Measurements from ENCODE around the gene KCNK6.
"Not testable (repeated sequence)": the region's sequence is repeated elsewhere in the genome, so short reads cannot be mapped to it uniquely, and the experiment has no call there.

Gene KCNK6

DNA sequence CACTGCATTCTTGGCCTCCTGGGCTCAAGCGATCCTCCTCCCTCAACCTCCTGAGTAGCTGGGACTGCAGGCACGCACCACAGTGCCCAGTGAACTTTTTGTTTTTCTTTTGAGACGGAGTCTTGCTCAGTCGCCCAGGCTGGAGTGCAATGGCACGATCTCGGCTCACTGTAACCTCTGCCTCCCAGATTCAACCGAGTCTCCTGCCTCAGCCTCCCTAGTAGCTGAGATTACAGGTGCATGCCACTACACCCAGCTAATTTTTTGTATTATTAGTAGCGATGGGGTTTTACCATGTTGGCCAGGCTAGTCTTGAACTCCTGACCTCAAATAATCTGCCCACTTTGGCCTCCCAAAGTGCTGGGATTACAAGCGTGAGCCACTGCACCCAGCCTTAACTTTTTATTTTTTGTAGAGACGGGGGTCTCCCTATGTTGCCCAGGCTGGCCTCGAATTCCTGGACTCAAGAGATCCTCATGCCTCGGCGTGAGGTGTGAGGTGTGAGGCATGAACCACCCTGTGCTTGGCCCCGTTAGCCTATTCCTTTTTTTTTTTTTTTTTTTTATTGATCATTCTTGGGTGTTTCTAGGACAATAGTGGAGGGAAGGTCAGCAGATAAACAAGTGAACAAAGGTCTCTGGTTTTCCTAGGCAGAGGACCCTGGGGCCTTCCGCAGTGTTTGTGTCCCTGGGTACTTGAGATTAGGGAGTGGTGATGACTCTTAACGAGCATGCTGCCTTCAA lies 43.5 kb downstream of the KCNK6 start:
- 80% methylated on average over 13 of the region's 16 CpGs for WGBS
- Histone ChIP-seq H3K4me3 (ENCODE audit: low read length) (peak overlapping the region; percentile 75), H3K27me3 (ENCODE audit: insufficient read depth, low read length) (peaks cover 36% of the 10 kb centered on the region)
- H3K9me3 ChIP-seq (ENCODE audit: insufficient read depth, low read depth, low read length); H3K9ac ChIP-seq (ENCODE audit: low read depth, low read length); H3K4me1 ChIP-seq (ENCODE audit: insufficient read depth, low read length); H3K36me3 ChIP-seq (ENCODE audit: insufficient read depth, low read length); H3K27ac ChIP-seq (ENCODE audit: low read depth, low read length): not testable (repeated sequence)

GRCh38 chr19:38367041-38367440 lies 47.4 kb downstream of the KCNK6 start:
- peaks cover 5% of the 10 kb centered on the region for H3K9me3 ChIP-seq (ENCODE audit: insufficient read depth, low read depth, low read length)
- peaks cover 4% of the 10 kb centered on the region; the same call in 1 of the 2 replicates for H3K27me3 ChIP-seq (ENCODE audit: insufficient read depth, low read length)
- 91% methylated on average over 12 of the region's 12 CpGs for WGBS
- no peaks in the 10 kb centered on the region for H3K36me3 ChIP-seq (ENCODE audit: insufficient read depth, low read length)
- H3K27ac ChIP-seq (ENCODE audit: low read depth, low read length): no peak overlapping the region
- no peak overlapping the region for H3K4me3 ChIP-seq (ENCODE audit: low read length)
- H3K4me1 ChIP-seq (ENCODE audit: insufficient read depth, low read length): no peaks in the 10 kb centered on the region
- H3K9ac ChIP-seq (ENCODE audit: low read depth, low read length): no peak overlapping the region

- no peak overlapping the region for H3K27ac ChIP-seq (ENCODE audit: low read depth, low read length)
- H3K4me3 ChIP-seq (ENCODE audit: low read length): no peak overlapping the region
- peaks cover 4% of the 10 kb centered on the region; the same call in 1 of the 2 replicates for H3K27me3 ChIP-seq (ENCODE audit: insufficient read depth, low read length)
- H3K9ac ChIP-seq (ENCODE audit: low read depth, low read length): no peak overlapping the region
- H3K36me3 ChIP-seq (ENCODE audit: insufficient read depth, low read length): no peaks in the 10 kb centered on the region
- WGBS: 91% methylated on average over 2 of the region's 2 CpGs
- no peaks in the 10 kb centered on the region for H3K4me1 ChIP-seq (ENCODE audit: insufficient read depth, low read length)
- H3K9me3 ChIP-seq (ENCODE audit: insufficient read depth, low read depth, low read length): peaks cover 4% of the 10 kb centered on the region
Measured at GRCh38 chr19:38369584-38369983, 49.9 kb downstream of the KCNK6 start.

GRCh38 chr19:38370299-38370698 lies 50.7 kb downstream of the KCNK6 start:
- Histone ChIP-seq H3K9me3 (ENCODE audit: insufficient read depth, low read depth, low read length) (no peaks in the 10 kb centered on the region), H3K36me3 (ENCODE audit: insufficient read depth, low read length) (no peaks in the 10 kb centered on the region), H3K27ac (ENCODE audit: low read depth, low read length) (no peak overlapping the region), H3K27me3 (ENCODE audit: insufficient read depth, low read length) (peaks cover 4% of the 10 kb centered on the region; the same call in 1 of the 2 replicates), H3K4me3 (ENCODE audit: low read length) (no peak overlapping the region), H3K4me1 (ENCODE audit: insufficient read depth, low read length) (peaks cover under 1% of the 10 kb centered on the region; the same call in 1 of the 2 replicates), H3K9ac (ENCODE audit: low read depth, low read length) (no peak overlapping the region)
- WGBS: 82% methylated on average over 12 of the region's 12 CpGs

- H3K36me3 ChIP-seq (ENCODE audit: insufficient read depth, low read length): no peaks in the 10 kb centered on the region
- 93% methylated on average over 6 of the region's 6 CpGs for WGBS
- no peak overlapping the region for H3K27ac ChIP-seq (ENCODE audit: low read depth, low read length)
- no peak overlapping the region for H3K9ac ChIP-seq (ENCODE audit: low read depth, low read length)
- no peaks in the 10 kb centered on the region for H3K9me3 ChIP-seq (ENCODE audit: insufficient read depth, low read depth, low read length)
- H3K27me3 ChIP-seq (ENCODE audit: insufficient read depth, low read length): peaks cover 4% of the 10 kb centered on the region; the same call in 1 of the 2 replicates
- peaks cover 7% of the 10 kb centered on the region; the same call in 1 of the 2 replicates for H3K4me1 ChIP-seq (ENCODE audit: insufficient read depth, low read length)
- no peak overlapping the region for H3K4me3 ChIP-seq (ENCODE audit: low read length)
Measured at GRCh38 chr19:38371081-38371480, 51.4 kb downstream of the KCNK6 start.

GRCh38 chr19:38373907-38374331 lies 54.3 kb downstream of the KCNK6 start:
- Histone ChIP-seq H3K9me3 (ENCODE audit: insufficient read depth, low read depth, low read length) (no peaks in the 10 kb centered on the region), H3K36me3 (ENCODE audit: insufficient read depth, low read length) (peaks cover 16% of the 10 kb centered on the region), H3K4me3 (ENCODE audit: low read length) (peak overlapping the region; percentile 92), H3K4me1 (ENCODE audit: insufficient read depth, low read length) (peaks cover 7% of the 10 kb centered on the region; the same call in 1 of the 2 replicates), H3K27ac (ENCODE audit: low read depth, low read length) (no peak overlapping the region; the same call in 1 of the 2 replicates), H3K27me3 (ENCODE audit: insufficient read depth, low read length) (peaks cover 4% of the 10 kb centered on the region; the same call in 1 of the 2 replicates), H3K9ac (ENCODE audit: low read depth, low read length) (peak overlapping the region; percentile 12; the same call in 1 of the 2 replicates)
- WGBS: 87% methylated on average over 5 of the region's 6 CpGs

DNA sequence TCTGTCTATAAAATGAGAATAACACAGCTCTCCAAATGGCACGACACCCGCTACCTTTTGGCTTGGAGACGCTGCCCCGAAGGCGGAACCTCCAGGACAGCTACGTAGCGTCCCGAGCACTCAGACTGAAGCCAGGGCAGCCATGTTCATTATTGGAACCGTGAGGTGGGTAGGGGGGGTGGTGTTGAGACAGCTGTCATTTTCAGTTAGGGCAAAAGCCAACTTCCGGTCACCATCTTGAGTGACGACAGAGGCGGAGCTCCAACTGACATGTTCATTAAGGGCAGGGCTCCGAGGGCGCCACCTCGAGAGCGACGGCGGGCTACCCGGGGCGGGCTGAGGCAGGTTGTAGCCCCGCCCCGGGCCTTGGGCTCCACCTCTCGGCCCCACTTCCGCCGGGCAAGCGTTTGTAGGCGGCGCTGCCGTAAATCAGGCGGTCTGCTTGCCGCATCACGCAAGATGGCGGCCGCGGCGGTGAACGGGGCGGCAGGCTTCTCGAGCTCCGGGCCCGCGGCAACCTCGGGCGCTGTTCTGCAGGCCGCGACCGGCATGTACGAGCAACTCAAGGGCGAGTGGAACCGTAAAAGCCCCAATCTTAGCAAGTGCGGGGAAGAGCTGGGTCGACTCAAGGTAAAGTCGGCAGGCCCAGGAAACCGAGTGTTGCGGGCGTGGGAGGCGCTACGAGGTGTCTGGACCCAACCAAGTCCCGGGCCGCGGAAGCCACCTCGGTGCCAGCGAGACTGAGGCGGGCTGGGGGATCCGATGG lies 54.9 kb downstream of the KCNK6 start, which contains the start of gene PSMD8:
PSMD8 (plus strand) TSS at position 240 of the 766 bp plus-strand sequence; CDS start at position 271, 31 bp downstream.
- peaks cover 4% of the 10 kb centered on the region; the same call in 1 of the 2 replicates for H3K27me3 ChIP-seq (ENCODE audit: insufficient read depth, low read length)
- H3K36me3 ChIP-seq (ENCODE audit: insufficient read depth, low read length): peaks cover 22% of the 10 kb centered on the region
- H3K9ac ChIP-seq (ENCODE audit: low read depth, low read length): peak within 1 kb of the TSS; percentile 92
- H3K4me1 ChIP-seq (ENCODE audit: insufficient read depth, low read length): peaks cover 7% of the 10 kb centered on the region; the same call in 1 of the 2 replicates
- no peaks in the 10 kb centered on the region for H3K9me3 ChIP-seq (ENCODE audit: insufficient read depth, low read depth, low read length)
- peak within 1 kb of the TSS; percentile 82 for H3K27ac ChIP-seq (ENCODE audit: low read depth, low read length)
- under 1% methylated on average over 65 of the region's 65 CpGs for WGBS
- peak within 1 kb of the TSS; percentile 92 for H3K4me3 ChIP-seq (ENCODE audit: low read length)

GRCh38 chr19:38375098-38375493 lies 55.5 kb downstream of the KCNK6 start:
- Histone ChIP-seq H3K27me3 (ENCODE audit: insufficient read depth, low read length) (peaks cover 4% of the 10 kb centered on the region; the same call in 1 of the 2 replicates), H3K9me3 (ENCODE audit: insufficient read depth, low read depth, low read length) (no peaks in the 10 kb centered on the region), H3K4me3 (ENCODE audit: low read length) (peak overlapping the region; percentile 92), H3K36me3 (ENCODE audit: insufficient read depth, low read length) (peaks cover 25% of the 10 kb centered on the region), H3K27ac (ENCODE audit: low read depth, low read length) (peak overlapping the region; percentile 82), H3K4me1 (ENCODE audit: insufficient read depth, low read length) (peaks cover 7% of the 10 kb centered on the region; the same call in 1 of the 2 replicates), H3K9ac (ENCODE audit: low read depth, low read length) (peak overlapping the region; percentile 92)
- 2% methylated on average over 18 of the region's 18 CpGs for WGBS

GRCh38 chr19:38375748-38376147 lies 56.1 kb downstream of the KCNK6 start:
- 87% methylated on average over 5 of the region's 5 CpGs for WGBS
- peaks cover 27% of the 10 kb centered on the region for H3K36me3 ChIP-seq (ENCODE audit: insufficient read depth, low read length)
- peaks cover 7% of the 10 kb centered on the region; the same call in 1 of the 2 replicates for H3K4me1 ChIP-seq (ENCODE audit: insufficient read depth, low read length)
- no peaks in the 10 kb centered on the region for H3K9me3 ChIP-seq (ENCODE audit: insufficient read depth, low read depth, low read length)
- peak overlapping the region; percentile 92; the same call in 1 of the 2 replicates for H3K9ac ChIP-seq (ENCODE audit: low read depth, low read length)
- H3K27ac ChIP-seq (ENCODE audit: low read depth, low read length): no peak overlapping the region
- H3K27me3 ChIP-seq (ENCODE audit: insufficient read depth, low read length): 0 out of 2 replicates have a peak, but pooled peaks cover 4% of the 10 kb centered on the region
- H3K4me3 ChIP-seq (ENCODE audit: low read length): peak overlapping the region; percentile 92

- Histone ChIP-seq H3K27ac (ENCODE audit: low read depth, low read length) (no peak overlapping the region), H3K9me3 (ENCODE audit: insufficient read depth, low read depth, low read length) (no peaks in the 10 kb centered on the region), H3K9ac (ENCODE audit: low read depth, low read length) (no peak overlapping the region), H3K36me3 (ENCODE audit: insufficient read depth, low read length) (peaks cover 36% of the 10 kb centered on the region), H3K4me1 (ENCODE audit: insufficient read depth, low read length) (peaks cover 7% of the 10 kb centered on the region; the same call in 1 of the 2 replicates), H3K4me3 (ENCODE audit: low read length) (no peak overlapping the region), H3K27me3 (ENCODE audit: insufficient read depth, low read length) (0 out of 2 replicates have a peak, but pooled peaks cover 4% of the 10 kb centered on the region)
- 96% methylated on average over 3 of the region's 3 CpGs for WGBS
Measured at GRCh38 chr19:38376576-38376975, 56.9 kb downstream of the KCNK6 start.
